H1 (cell line): ENCODE measurements around the gene ILDR2. TPM values are rescaled to one million over a fixed set of nuclear protein-coding genes. Genes with fewer than 3 reads are reported as not detected.

Experiments
- CTCF ChIA-PET: fragments of 300-600 bp; sonication (Branson Sonifier 250); formaldehyde crosslinking; loops from one replicate; lab custom pipeline; 2021; ENCODE audit not compliant: partially characterized antibody; lab: Charles Lee
- POLR2A ChIA-PET: fragments of 300-600 bp; sonication (Branson Sonifier 250); formaldehyde crosslinking; loops from one replicate; lab custom pipeline; 2021; ENCODE audit warnings: inconsistent platforms; ENCODE audit not compliant: partially characterized antibody; lab: Charles Lee
- DNase-seq, 2 experiments: peaks; one replicate each; pipeline versions ENCODE4 v3.0.0 to v3.0.0-alpha.2; 2010 to 2022; ENCODE audit warnings: low spot score in 2 of 2, low read depth in 1 of 2, mixed read lengths in 1 of 2
- FAIRE-seq: peaks from 2 replicates; lab custom pipeline; 2011; peaks lifted over from hg19 to GRCh38; lab: Jason Lieb, UNC
- H2AFZ ChIP-seq: 2 replicates; pipeline ENCODE4 v1.8.1; 2012; ENCODE audit warnings: low read length, inconsistent platforms
- H2AK5ac ChIP-seq: 2 replicates; pipeline ENCODE4 v1.6.1; 2013; ENCODE audit warnings: low read depth, low read length
- H2BK120ac ChIP-seq: replicated peaks from 2 replicates; pipeline ENCODE3; 2013; ENCODE audit warnings: low read depth, low read length, inconsistent platforms
- H2BK12ac ChIP-seq: 2 replicates; pipeline ENCODE4 v1.6.1; 2013; ENCODE audit warnings: low read depth, low read length
- H2BK15ac ChIP-seq: 2 replicates; pipeline ENCODE4 v1.6.1; 2013; ENCODE audit warnings: low read length
- H2BK20ac ChIP-seq: 2 replicates; pipeline ENCODE4 v1.6.1; 2013; ENCODE audit warnings: low read length
- H2BK5ac ChIP-seq: 2 replicates; pipeline ENCODE4 v1.6.1; 2013; ENCODE audit warnings: low read depth, low read length
- H3K14ac ChIP-seq: 2 replicates; pipeline ENCODE4 v1.6.1; 2013; ENCODE audit warnings: inconsistent platforms; ENCODE audit not compliant: insufficient read length
- H3K18ac ChIP-seq: 2 replicates; pipeline ENCODE4 v1.6.1; 2013; ENCODE audit warnings: low read length; ENCODE audit errors: extremely low read depth
- H3K23ac ChIP-seq: 2 replicates; pipeline ENCODE4 v1.6.1; 2013; ENCODE audit warnings: inconsistent platforms; ENCODE audit not compliant: insufficient read length
- H3K23me2 ChIP-seq: 2 replicates; pipeline ENCODE4 v1.6.1; 2013; ENCODE audit warnings: low read depth, low read length
- H3K27ac ChIP-seq: 2 replicates; pipeline ENCODE4 v1.6.1; 2011; ENCODE audit warnings: low read depth, low read length, inconsistent platforms
- H3K27me3 ChIP-seq, 4 experiments: replicated peaks in 1 of 4; 1 replicate in 1 of 4; 2 replicates in 3 of 4; pipeline versions ENCODE4 v1.6.1 to v1.8.1; 2011 to 2013; ENCODE audit warnings: low read length in 3 of 4, mild to moderate bottlenecking in 3 of 4, inconsistent platforms in 2 of 4, mixed read lengths in 2 of 4, moderate library complexity in 1 of 4; ENCODE audit not compliant: control insufficient read depth in 3 of 4, insufficient read depth in 3 of 4; ENCODE audit errors: extremely low read depth in 1 of 4
- H3K36me3 ChIP-seq, 4 experiments: 2 replicates each; pipeline versions ENCODE4 v1.6.1 to v1.8.1; 2011 to 2013; ENCODE audit warnings: mild to moderate bottlenecking in 4 of 4, low read length in 3 of 4, moderate library complexity in 2 of 4, control low read depth in 1 of 4, inconsistent platforms in 1 of 4; ENCODE audit not compliant: insufficient read depth in 4 of 4, control insufficient read depth in 2 of 4
- H3K4ac ChIP-seq: replicated peaks from 2 replicates; pipeline ENCODE3; 2013; ENCODE audit warnings: low read length, low read depth, mixed read lengths, inconsistent platforms; ENCODE audit not compliant: insufficient read length
- H3K4me1 ChIP-seq, 4 experiments: replicated peaks in 1 of 4; 1 replicate in 1 of 4; 2 replicates in 3 of 4; pipeline versions ENCODE4 v1.6.1 to v1.8.1; 2011 to 2013; ENCODE audit warnings: low read length in 3 of 4, inconsistent platforms in 2 of 4, mixed read lengths in 1 of 4; ENCODE audit not compliant: insufficient read depth in 4 of 4, control insufficient read depth in 3 of 4
- H3K4me2 ChIP-seq, 2 experiments: 2 replicates each; pipeline versions ENCODE4 v1.6.1 to v1.8.1; 2011 to 2013; ENCODE audit warnings: low read depth in 2 of 2, low read length in 2 of 2, control low read depth in 1 of 2, inconsistent platforms in 1 of 2, mild to moderate bottlenecking in 1 of 2; ENCODE audit not compliant: insufficient read depth in 1 of 2
- H3K4me3 ChIP-seq, 4 experiments: fragments of 200-600, 300-600 bp in 1 of 4; sonication (generic), shearing (Covaris generic), sonication (Bioruptor Twin) in 1 of 4; 2 replicates each; pipeline versions ENCODE4 v1.5.1 to v1.8.1; 2011 to 2016; ENCODE audit warnings: low read length in 4 of 4, low read depth in 3 of 4, control low read depth in 2 of 4, inconsistent platforms in 2 of 4, mild to moderate bottlenecking in 2 of 4, mixed read lengths in 1 of 4, moderate library complexity in 1 of 4; ENCODE audit not compliant: insufficient read depth in 2 of 4; ENCODE audit errors: extremely low read depth in 1 of 4
- H3K56ac ChIP-seq: replicated peaks from 2 replicates; pipeline ENCODE3; 2013; ENCODE audit warnings: low read depth, mild to moderate bottlenecking, mixed read lengths, low read length, inconsistent platforms; ENCODE audit not compliant: insufficient read length
- H3K79me1 ChIP-seq: 2 replicates; pipeline ENCODE4 v1.6.1; 2013; ENCODE audit warnings: low read depth, low read length, control low read depth
- H3K79me2 ChIP-seq, 2 experiments: 2 replicates each; pipeline versions ENCODE4 v1.6.1 to v1.8.1; 2012 to 2013; ENCODE audit warnings: low read length in 2 of 2, mild to moderate bottlenecking in 2 of 2, inconsistent platforms in 1 of 2; ENCODE audit not compliant: insufficient read depth in 2 of 2, control insufficient read depth in 1 of 2
- H3K9ac ChIP-seq, 4 experiments: replicated peaks in 1 of 4; 1 replicate in 1 of 4; 2 replicates in 3 of 4; pipeline versions ENCODE4 v1.6.1 to v1.8.1; 2011 to 2013; ENCODE audit warnings: low read depth in 3 of 4, low read length in 3 of 4, control low read depth in 2 of 4, mild to moderate bottlenecking in 2 of 4, moderate library complexity in 2 of 4, inconsistent platforms in 1 of 4; ENCODE audit errors: extremely low read depth in 1 of 4
- H3K9me3 ChIP-seq, 2 experiments: 2 replicates each; pipeline versions ENCODE4 v1.6.1 to v1.8.1; 2012 to 2013; ENCODE audit warnings: mild to moderate bottlenecking in 2 of 2, moderate library complexity in 2 of 2, control low read depth in 1 of 2, inconsistent platforms in 1 of 2, low read depth in 1 of 2, low read length in 1 of 2, mixed read lengths in 1 of 2; ENCODE audit not compliant: insufficient read depth in 2 of 2
- H4K20me1 ChIP-seq, 2 experiments: replicated peaks in 1 of 2; 2 replicates each; pipeline versions ENCODE3 to v1.8.1; 2011 to 2013; ENCODE audit warnings: inconsistent platforms in 2 of 2, low read length in 2 of 2, mild to moderate bottlenecking in 1 of 2; ENCODE audit not compliant: insufficient read depth in 2 of 2, control insufficient read depth in 1 of 2
- H4K5ac ChIP-seq: 2 replicates; pipeline ENCODE4 v1.6.1; 2013; ENCODE audit warnings: low read length, low read depth, mixed read lengths, inconsistent platforms; ENCODE audit not compliant: insufficient read length
- H4K8ac ChIP-seq: 2 replicates; pipeline ENCODE4 v1.8.0; 2013; ENCODE audit warnings: mild to moderate bottlenecking, moderate library complexity, low read length, inconsistent platforms; ENCODE audit not compliant: insufficient read depth; ENCODE audit errors: extremely low read depth
- H4K91ac ChIP-seq: replicated peaks from 2 replicates; pipeline ENCODE3; 2013; ENCODE audit warnings: low read length, mixed read lengths, inconsistent platforms; ENCODE audit not compliant: insufficient read length
- CBX5 ChIP-seq: fragments of 300-800, 300-1000 bp; sonication (generic); IDR thresholded peaks from 2 replicates; pipeline ENCODE4 v1.7.1; 2016; ENCODE audit warnings: antibody characterized with exemption, low read length, low read depth
- CEBPB ChIP-seq: IDR thresholded peaks from 2 replicates; pipeline ENCODE4 v1.6.1; 2012; ENCODE audit warnings: low read depth, low read length
- CHD1 ChIP-seq: IDR thresholded peaks from 2 replicates; pipeline ENCODE4 v1.6.1; 2012; ENCODE audit warnings: low read depth, low read length, improper control_type of control experiment
- CHD2 ChIP-seq: IDR thresholded peaks from 2 replicates; pipeline ENCODE4 v1.6.1; 2012; ENCODE audit warnings: low read length, improper control_type of control experiment
- KDM1A ChIP-seq: fragments of 200-600, 300-600 bp; sonication (generic); IDR thresholded peaks from 2 replicates; pipeline ENCODE4 v1.7.1; 2016; ENCODE audit warnings: mild to moderate bottlenecking, low read length, borderline replicate concordance
- RAD21 ChIP-seq, 2 experiments: IDR thresholded peaks in 1 of 2; conservative IDR thresholded peaks in 1 of 2; 2 replicates each; pipeline ENCODE4 v1.6.1; 2011; ENCODE audit warnings: low read depth in 2 of 2, low read length in 2 of 2, improper control_type of control experiment in 1 of 2, inconsistent platforms in 1 of 2, mild to moderate bottlenecking in 1 of 2, moderate library complexity in 1 of 2
- RFX5 ChIP-seq: IDR thresholded peaks from 2 replicates; pipeline ENCODE4 v1.6.1; 2011; ENCODE audit warnings: low read depth, low read length, improper control_type of control experiment, borderline replicate concordance
- SIRT6 ChIP-seq: IDR thresholded peaks from one replicate; pipeline ENCODE4 v1.7.1; 2012; ENCODE audit warnings: low read length, inconsistent platforms
- SUZ12 ChIP-seq: fragments of 200-600 bp; sonication (generic); IDR thresholded peaks from 2 replicates; pipeline ENCODE4 v1.6.1; 2012; ENCODE audit warnings: mild to moderate bottlenecking, inconsistent platforms, low read length, moderate library complexity, mixed read lengths
- TAF1 ChIP-seq: IDR thresholded peaks from 2 replicates; pipeline ENCODE4 v1.6.1; 2011; ENCODE audit warnings: mild to moderate bottlenecking, low read depth, low read length
- WGBS, 2 experiments: shearing (Covaris generic) in 1 of 2; methylation state at CpG; one replicate each; pipeline versions ENCODE4 v1.1.6 to v1.1.7; 2013 to 2015; ENCODE audit warnings: low lambda C conversion rate in 2 of 2, mixed read lengths in 2 of 2, inconsistent platforms in 1 of 2, low coverage in 1 of 2, missing lambda C conversion rate in 1 of 2; ENCODE audit not compliant: insufficient replicate concordance in 2 of 2, insufficient coverage in 1 of 2, insufficient read length in 1 of 2; ENCODE audit errors: extremely low coverage in 1 of 2, missing lambda C conversion rate in 1 of 2; 5-methylcytosine and 5-hydroxymethylcytosine counted together
- polyA plus RNA-seq, 7 experiments: library from polyadenylated mRNA; depleted of rRNA in 3 of 7; stranded (reverse) in 5 of 7; unstranded in 2 of 7; fragments of >200 nt in 5 of 7; fragments of 200-250 nt in 2 of 7; gene quantifications; 1 replicate in 5 of 7; 2 replicates in 1 of 7; 4 replicates in 1 of 7; pipeline versions ENCODE4 v1.2.1 to v1.2.3, GENCODE V29; 2011 to 2013; ENCODE audit warnings: missing spikeins in 2 of 7, mixed read lengths in 2 of 7
- total RNA-seq: library from RNA; stranded (reverse); fragmentation: NEBNext Ultra II Directional; extraction: Animal tissue kit (Norgen Biotek cat#: 25700); gene quantifications from 2 replicates; pipeline ENCODE4 v1.2.1, GENCODE V29; 2021

The ILDR2 gene
- total and polyA plus RNA-seq, 2 of the 8 experiments (the other 6 are each of a cell fraction or from before 2014, with no cell fraction given): 0.85 to 0.86 TPM

DNA sequence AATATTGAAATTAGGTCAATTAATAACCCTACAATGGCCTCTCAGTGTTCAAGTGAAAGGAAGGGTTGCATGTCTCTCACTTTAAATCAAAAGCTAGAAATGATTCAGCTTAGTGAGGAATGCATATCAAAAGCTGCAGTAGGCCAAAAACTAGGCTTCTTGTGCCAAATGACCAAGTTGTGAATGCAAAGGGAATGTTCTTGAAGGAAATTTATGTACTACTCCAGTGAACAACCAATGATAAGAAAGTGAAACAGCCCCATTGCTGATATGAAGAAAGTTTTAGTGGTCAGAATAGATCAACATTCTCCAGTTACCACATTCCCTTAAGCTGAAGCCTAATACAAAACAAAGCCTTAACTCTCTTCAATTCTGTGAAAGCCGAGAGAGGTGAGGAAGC lies 23.7 kb upstream of the ILDR2 start:
- Histone ChIP-seq H2BK12ac (no peak overlapping the region), H3K56ac (no peak overlapping the region), H3K36me3 (no peaks in the 10 kb centered on the region), H3K9me3 (no peaks in the 10 kb centered on the region), H3K4me1 (peaks cover 0 to 2% (median 0%) of the 10 kb centered on the region in 4 experiments; a peak in 1 of 7 replicates), H4K5ac (no peak overlapping the region), H3K18ac (no peak overlapping the region), H3K4me2 (no peak overlapping the region), H3K4me3 (no peak overlapping the region), H3K79me2 (no peaks in the 10 kb centered on the region), H3K27ac (no peak overlapping the region), H2AFZ (0 out of 2 replicates have a peak overlapping the region, but pooled peaks have one; percentile 68), H3K9ac (no peak overlapping the region), H2AK5ac (no peak overlapping the region), H2BK15ac (no peak overlapping the region), H2BK5ac (no peak overlapping the region), H3K23ac (no peak overlapping the region), H3K14ac (no peak overlapping the region), H4K20me1 (no peaks in the 10 kb centered on the region), H3K23me2 (no peaks in the 10 kb centered on the region), H2BK120ac (no peak overlapping the region), H4K91ac (no peak overlapping the region), H3K4ac (no peak overlapping the region), H2BK20ac (no peak overlapping the region), H3K79me1 (no peaks in the 10 kb centered on the region), H4K8ac (no peak overlapping the region), H3K27me3 (no peaks in the 10 kb centered on the region)
- TF ChIP-seq RFX5 (no peak), TAF1 (no peak), CHD1 (no peak), CHD2 (no peak), KDM1A (no peak), RAD21 (IDR thresholded peaks at IDR 0.05 in 1 of 2, conservative IDR thresholded peaks at IDR 0.05 in 1 of 2; ENCODE audit: low read depth in 2 of 2, low read length in 2 of 2) (no peak), CBX5 (no peak), SUZ12 (no peak), SIRT6 (no peak), CEBPB (no peak)
- ChIA-PET POLR2A (no interaction called here), CTCF (no interaction called here)
- FAIRE-seq (no peak), DNase-seq (no peak)
- 100% methylated on average over 1 of the region's 1 CpG; no CpG with 5 or more reads in 1 of the 2 experiments for WGBS, 2 experiments
